ENCODE data around the gene CCDC174. TPM values are rescaled to one million over a fixed set of nuclear protein-coding genes. Genes with fewer than 3 reads are reported as not detected.
"Not testable (repeated sequence)": the region's sequence is repeated elsewhere in the genome, so short reads cannot be mapped to it uniquely, and the experiment has no call there.

The CCDC174 gene
- total RNA-seq, result 10 to 100 TPM; 21.7 to 27.0 TPM

DNA sequence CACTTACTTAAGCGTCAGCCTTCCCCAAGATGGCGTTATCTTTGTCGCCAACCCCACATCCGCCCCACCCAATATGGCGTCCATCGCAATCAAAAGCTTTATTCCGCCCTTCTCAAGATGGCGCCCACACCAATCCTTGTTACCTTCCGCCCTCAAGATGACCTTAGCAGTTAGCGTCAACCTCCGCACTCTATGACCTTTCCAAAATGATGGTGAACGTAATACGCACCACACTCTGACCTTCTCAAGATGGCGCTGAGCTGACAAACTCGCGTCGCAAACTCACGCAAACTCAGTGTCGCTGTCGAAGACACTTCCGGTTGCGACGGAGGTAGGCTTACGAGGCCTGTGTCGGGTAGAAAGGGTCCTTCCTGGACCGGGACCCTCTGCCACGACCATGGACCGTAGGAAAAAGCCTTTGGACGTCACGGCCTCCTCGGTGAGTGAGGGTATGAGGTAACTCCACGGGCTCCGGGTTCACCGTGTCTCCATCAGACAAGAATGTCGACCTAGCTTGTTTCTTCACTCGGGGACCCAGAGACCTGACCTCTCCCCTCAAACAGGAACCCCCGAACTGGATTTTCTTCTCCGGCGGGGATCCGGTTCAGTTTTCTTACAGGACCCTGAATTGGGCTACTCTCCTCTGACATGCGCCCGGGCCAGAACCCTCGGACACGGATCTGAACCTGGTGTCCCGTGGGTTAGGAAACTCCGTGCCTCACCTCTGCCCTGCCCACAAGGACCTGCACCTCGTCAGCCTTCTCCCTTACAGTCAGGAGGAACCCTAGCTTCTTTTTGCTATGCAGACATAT, at the start of gene CCDC174:
TSS of gene CCDC174 (plus strand) at position 323 of the 812 bp plus-strand sequence. CDS start at position 398, 75 bp downstream.
- H3K4me1 Mint-ChIP-seq (ENCODE audit: low read depth in 2 of 2), result peaks cover 30 to 38% of the 10 kb centered on the region in 2 donors
- no peaks in the 10 kb centered on the region for H3K9me3 Mint-ChIP-seq
- H3K36me3 Mint-ChIP-seq, result peaks cover 17% of the 10 kb centered on the region
- no peaks in the 10 kb centered on the region for H3K27me3 Mint-ChIP-seq
- peak within 1 kb of the TSS; percentile 100 for H3K4me3 Mint-ChIP-seq
- peak within 1 kb of the TSS; percentile 95 to 97 for H3K27ac Mint-ChIP-seq
- ATAC-seq, result peak; percentile 100
- peak; percentile 95 for DNase-seq (ENCODE audit: low spot score)

DNA sequence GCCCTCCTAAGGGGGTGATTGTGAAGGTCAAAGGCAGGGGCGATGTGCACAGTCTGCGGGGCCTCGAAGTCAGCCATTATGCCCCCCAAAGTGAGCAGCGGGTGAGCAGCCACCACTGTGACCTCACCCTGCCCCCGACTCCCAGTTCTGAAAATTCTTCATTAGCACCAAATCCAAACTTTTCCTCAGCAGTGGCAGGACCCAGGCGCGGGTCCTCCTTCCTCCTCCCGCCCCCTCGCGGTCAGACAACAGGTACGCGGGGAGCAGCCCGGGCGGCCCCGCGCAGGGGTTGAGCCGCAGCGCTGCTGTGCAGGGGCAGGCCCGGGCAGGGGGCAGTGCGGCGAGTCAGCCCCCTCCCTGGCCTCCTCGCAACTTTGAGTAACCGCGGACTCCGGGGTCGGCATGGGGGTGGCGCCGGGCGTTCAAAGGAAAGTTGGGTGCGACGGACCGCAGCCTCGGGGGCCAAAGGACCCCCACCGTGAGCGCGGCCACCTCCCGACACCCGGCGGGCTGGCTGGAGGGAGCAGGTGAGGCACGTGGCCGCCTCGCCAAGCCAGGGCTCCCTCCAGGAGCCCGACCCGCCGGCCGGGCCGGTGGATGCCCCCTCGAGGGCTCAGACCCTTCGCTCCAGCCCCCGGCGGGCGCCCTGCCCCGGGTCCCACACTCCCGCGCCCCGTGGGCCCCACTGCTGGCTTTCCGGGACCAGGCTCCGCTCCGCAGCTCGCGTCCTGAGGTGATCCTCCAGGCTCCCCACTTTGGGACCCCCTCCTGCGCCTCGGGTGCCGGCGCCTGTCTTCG, 49.4 kb upstream of the CCDC174 start:
- DNase-seq (ENCODE audit: low spot score) (no peak), ATAC-seq (no peak)
- peaks cover 16% of the 10 kb centered on the region for H3K36me3 Mint-ChIP-seq
- peaks cover 14% of the 10 kb centered on the region for H3K9me3 Mint-ChIP-seq
- H3K4me1 Mint-ChIP-seq (ENCODE audit: low read depth in 2 of 2), result peaks cover 5 to 9% of the 10 kb centered on the region in 2 donors
- H3K27me3 Mint-ChIP-seq, result peaks cover 48 to 71% of the 10 kb centered on the region in 2 donors
- no peak overlapping the region for H3K27ac Mint-ChIP-seq
- H3K4me3 Mint-ChIP-seq, result no peak overlapping the region

DNA sequence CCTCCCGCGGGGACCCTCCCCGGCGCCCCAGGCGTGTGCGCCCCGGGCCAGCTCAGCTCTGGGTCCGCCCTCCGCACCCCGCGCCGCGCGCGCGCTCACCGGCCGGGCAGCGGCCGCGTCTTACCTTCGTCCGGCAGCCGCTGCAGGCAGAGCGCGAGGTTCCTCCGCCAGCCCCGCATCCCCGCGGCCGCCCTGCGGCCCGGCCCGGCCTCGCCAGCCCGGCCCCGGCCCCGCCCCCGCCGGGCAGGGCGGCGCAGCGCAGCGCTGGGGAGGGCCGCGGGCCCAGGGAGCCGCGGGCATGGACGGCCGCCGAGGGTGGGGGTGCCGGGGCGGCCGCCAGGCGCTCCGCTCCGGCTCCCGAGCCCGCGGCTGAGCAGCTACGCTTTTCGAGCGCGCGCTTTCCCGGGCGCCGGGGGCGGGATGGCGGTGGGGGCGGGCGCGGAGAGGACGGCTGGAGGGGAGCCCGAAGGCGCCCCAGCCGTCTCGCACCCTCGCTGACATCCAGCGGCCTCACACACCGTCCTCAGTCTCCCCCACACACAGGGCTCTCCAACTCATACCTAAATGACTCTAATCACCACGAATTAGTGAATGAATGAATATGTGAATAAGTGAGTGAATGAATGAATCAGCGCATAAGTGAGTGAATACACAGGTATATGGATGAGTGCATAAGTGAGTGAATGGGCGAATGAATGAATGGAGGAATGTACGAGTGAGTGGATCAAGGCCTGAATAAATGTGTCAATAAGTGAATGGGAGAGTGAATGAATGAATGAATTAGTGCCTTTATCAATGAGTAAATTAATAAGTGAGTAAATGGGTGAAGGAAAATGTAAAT, 48.5 kb upstream of the CCDC174 start:
- peaks cover 5 to 9% of the 10 kb centered on the region in 2 donors for H3K4me1 Mint-ChIP-seq (ENCODE audit: low read depth in 2 of 2)
- peaks cover 16% of the 10 kb centered on the region for H3K36me3 Mint-ChIP-seq
- no peak overlapping the region for H3K27ac Mint-ChIP-seq
- peak in 1 of 2 donors; percentile 5 for ATAC-seq
- peaks cover 48 to 68% of the 10 kb centered on the region in 2 donors for H3K27me3 Mint-ChIP-seq
- no peak overlapping the region for H3K4me3 Mint-ChIP-seq
- DNase-seq (ENCODE audit: low spot score), result no peak
- peaks cover 13% of the 10 kb centered on the region for H3K9me3 Mint-ChIP-seq

GRCh38 chr3:14605067-14605466, 46.5 kb upstream of the CCDC174 start:
- Mint-ChIP-seq H3K27me3 (peaks cover 36 to 52% of the 10 kb centered on the region in 2 donors), H3K36me3 (peaks cover 10% of the 10 kb centered on the region), H3K4me3 (no peak overlapping the region), H3K27ac (no peak overlapping the region), H3K4me1 (ENCODE audit: low read depth in 2 of 2) (no peaks in the 10 kb centered on the region), H3K9me3 (peaks cover 3% of the 10 kb centered on the region)
- no peak for ATAC-seq
- DNase-seq (ENCODE audit: low spot score), result no peak

DNA sequence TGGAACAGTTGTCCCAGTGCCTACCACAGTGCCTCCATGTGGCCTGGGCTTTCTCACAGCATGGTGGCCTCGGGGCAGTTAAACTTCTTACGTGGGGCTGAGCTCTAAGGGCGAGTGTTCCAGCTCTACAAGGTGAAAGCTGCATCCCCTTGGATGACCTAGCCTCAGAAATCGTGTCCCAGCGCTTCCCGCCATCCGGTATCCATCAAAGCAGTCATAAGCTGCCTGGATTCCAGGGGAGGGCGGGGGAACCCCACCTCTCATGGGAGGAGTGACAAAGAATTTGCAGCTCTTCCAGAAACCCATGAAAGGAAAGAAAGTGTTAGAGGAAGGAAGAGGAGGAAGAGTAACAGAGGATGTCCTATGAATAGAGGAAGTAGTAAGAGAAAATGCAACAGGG, 45.8 kb upstream of the CCDC174 start:
- Mint-ChIP-seq H3K4me3 (no peak overlapping the region), H3K4me1 (ENCODE audit: low read depth in 2 of 2) (no peaks in the 10 kb centered on the region), H3K27me3 (peaks cover 34 to 50% of the 10 kb centered on the region in 2 donors), H3K36me3 (peaks cover 10% of the 10 kb centered on the region), H3K9me3 (peaks cover 3% of the 10 kb centered on the region), H3K27ac (no peak overlapping the region)
- ATAC-seq (no peak), DNase-seq (ENCODE audit: low spot score) (no peak)

DNA sequence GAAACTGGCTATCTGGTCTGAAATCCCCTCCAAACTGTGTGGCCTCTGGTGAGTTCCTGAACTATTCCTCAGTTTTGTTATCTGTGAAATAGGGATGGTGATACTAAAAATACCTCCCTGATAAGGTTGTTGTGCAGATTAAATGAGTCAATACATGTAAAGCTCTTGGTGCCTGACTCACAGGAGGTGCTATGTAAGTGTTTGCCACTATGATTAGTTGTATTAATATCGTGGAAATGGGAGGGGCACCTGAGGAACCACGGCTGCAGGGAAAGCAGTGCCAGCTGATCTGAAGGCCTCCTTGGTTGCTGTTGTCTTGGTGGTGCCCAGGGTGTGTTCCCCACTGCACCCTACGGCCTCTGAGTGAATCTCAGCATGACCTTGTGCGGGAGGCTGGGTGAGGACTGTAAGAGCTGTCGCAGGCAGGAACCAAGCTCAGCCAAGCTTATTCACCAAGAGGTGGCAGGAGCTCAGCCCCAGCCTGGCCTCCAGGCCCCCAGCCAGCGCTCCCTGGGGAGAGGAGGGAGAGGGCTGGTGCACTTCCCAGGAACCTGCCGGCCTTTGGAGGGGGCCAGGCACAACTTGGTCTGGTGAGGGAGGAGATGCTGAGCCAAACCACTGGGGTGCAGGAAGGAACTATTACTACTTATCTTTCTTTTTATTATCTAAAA, 44.8 kb upstream of the CCDC174 start:
- Mint-ChIP-seq H3K27ac (no peak overlapping the region), H3K4me1 (ENCODE audit: low read depth in 2 of 2) (no peaks in the 10 kb centered on the region), H3K4me3 (no peak overlapping the region), H3K9me3 (peaks cover 3% of the 10 kb centered on the region), H3K27me3 (peaks cover 28 to 45% of the 10 kb centered on the region in 2 donors), H3K36me3 (peaks cover 10% of the 10 kb centered on the region)
- ATAC-seq (peak in 1 of 2 donors; percentile 29), DNase-seq (ENCODE audit: low spot score) (no peak)

DNA sequence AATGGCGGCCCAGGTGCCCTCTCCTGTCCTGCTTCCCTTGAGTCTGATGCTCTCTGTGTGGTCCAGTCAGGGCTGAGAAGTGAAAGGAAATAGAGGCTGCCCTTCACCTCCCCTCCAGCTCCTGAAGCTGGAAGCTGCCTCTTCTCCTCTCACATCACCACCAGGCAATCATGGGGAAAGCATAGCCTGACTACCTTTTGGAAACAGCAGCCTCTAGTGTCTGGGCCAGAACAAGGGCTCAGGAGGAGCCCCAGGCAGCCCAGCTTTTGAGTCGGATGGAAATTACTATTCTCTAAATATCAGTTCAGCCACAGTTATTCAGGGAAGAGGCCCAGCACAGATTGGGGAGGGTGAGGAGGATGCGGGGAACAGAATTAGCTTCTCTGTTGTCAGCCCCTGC, 43.3 kb upstream of the CCDC174 start:
- Mint-ChIP-seq H3K9me3 (peaks cover 2% of the 10 kb centered on the region), H3K27ac (no peak overlapping the region)
- DNase-seq (ENCODE audit: low spot score), result no peak

GRCh38 chr3:14609058-14609457, 42.5 kb upstream of the CCDC174 start:
- H3K9me3 Mint-ChIP-seq; H3K4me1 Mint-ChIP-seq (ENCODE audit: low read depth in 2 of 2); ATAC-seq; H3K4me3 Mint-ChIP-seq; DNase-seq (ENCODE audit: low spot score); H3K27ac Mint-ChIP-seq; H3K36me3 Mint-ChIP-seq: not testable (repeated sequence)
- H3K27me3 Mint-ChIP-seq, result peaks cover 31 to 49% of the 10 kb centered on the region in 2 donors

More for the DNA sequence above, 43.3 kb upstream of the CCDC174 start:
- no peaks in the 10 kb centered on the region for H3K4me1 Mint-ChIP-seq (ENCODE audit: low read depth in 2 of 2)
- no peak for ATAC-seq
- peaks cover 33 to 49% of the 10 kb centered on the region in 2 donors for H3K27me3 Mint-ChIP-seq
- H3K4me3 Mint-ChIP-seq, result no peak overlapping the region
- peaks cover 6% of the 10 kb centered on the region for H3K36me3 Mint-ChIP-seq

DNA sequence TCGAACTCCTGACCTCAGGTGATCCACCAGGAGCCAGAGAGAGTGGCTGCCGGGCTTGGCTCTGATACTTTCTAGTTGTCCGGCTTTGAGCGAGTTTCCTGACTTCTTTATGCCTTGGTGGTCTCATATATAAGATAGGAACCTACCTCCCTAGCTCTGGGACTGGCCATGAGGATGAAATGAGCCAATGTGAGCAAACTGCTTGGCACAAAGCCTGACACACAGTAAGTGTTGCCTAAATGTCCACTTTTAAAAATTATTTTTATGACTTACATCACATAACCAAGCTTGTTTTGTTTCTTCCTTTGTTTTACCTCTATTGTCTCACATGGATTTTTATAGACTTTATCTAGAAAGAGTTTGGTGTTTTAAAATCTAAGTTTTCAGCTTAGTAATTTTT, 42.1 kb upstream of the CCDC174 start:
- no peak for DNase-seq (ENCODE audit: low spot score)
- peaks cover 31 to 51% of the 10 kb centered on the region in 2 donors for H3K27me3 Mint-ChIP-seq
- H3K4me3 Mint-ChIP-seq, result no peak overlapping the region
- no peaks in the 10 kb centered on the region for H3K36me3 Mint-ChIP-seq
- no peaks in the 10 kb centered on the region for H3K4me1 Mint-ChIP-seq (ENCODE audit: low read depth in 2 of 2)
- H3K27ac Mint-ChIP-seq, result no peak overlapping the region
- no peak for ATAC-seq
- H3K9me3 Mint-ChIP-seq, result no peaks in the 10 kb centered on the region

GRCh38 chr3:14609941-14610340, 41.6 kb upstream of the CCDC174 start:
- DNase-seq (ENCODE audit: low spot score) (no peak), ATAC-seq (no peak)
- no peak overlapping the region for H3K4me3 Mint-ChIP-seq
- H3K27ac Mint-ChIP-seq, result no peak overlapping the region
- H3K9me3 Mint-ChIP-seq, result no peaks in the 10 kb centered on the region
- no peaks in the 10 kb centered on the region for H3K4me1 Mint-ChIP-seq (ENCODE audit: low read depth in 2 of 2)
- no peaks in the 10 kb centered on the region for H3K36me3 Mint-ChIP-seq
- H3K27me3 Mint-ChIP-seq, result peaks cover 31 to 50% of the 10 kb centered on the region in 2 donors

DNA sequence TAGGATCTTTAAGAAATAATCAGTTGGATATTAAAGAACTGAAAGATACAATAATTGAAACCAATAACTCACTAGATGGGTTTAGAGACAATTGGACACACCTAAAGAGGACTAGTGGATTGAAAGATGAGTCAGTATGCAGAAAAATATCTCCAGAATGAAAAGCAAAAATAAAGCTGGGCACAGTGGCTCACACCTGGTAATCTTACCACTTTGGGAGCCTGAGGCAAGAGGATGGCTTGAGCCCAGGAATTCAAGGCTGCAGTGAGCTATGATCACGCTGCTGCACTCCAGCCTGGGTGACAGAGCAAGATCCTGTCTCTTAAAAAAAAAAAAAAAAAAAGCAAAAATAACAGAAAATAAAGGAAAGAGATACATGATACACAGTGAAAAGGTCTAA, 37.4 kb upstream of the CCDC174 start:
- H3K4me1 Mint-ChIP-seq (ENCODE audit: low read depth in 2 of 2), result no peaks in the 10 kb centered on the region
- DNase-seq (ENCODE audit: low spot score) (no peak), ATAC-seq (no peak)
- no peaks in the 10 kb centered on the region for H3K9me3 Mint-ChIP-seq
- H3K27ac Mint-ChIP-seq, result no peak overlapping the region
- no peaks in the 10 kb centered on the region for H3K36me3 Mint-ChIP-seq
- H3K27me3 Mint-ChIP-seq, result peaks cover 31 to 51% of the 10 kb centered on the region in 2 donors
- no peak overlapping the region for H3K4me3 Mint-ChIP-seq

GRCh38 chr3:14614862-14615261, 36.7 kb upstream of the CCDC174 start:
- Mint-ChIP-seq H3K27me3 (peaks cover 34 to 52% of the 10 kb centered on the region in 2 donors), H3K4me3 (no peak overlapping the region), H3K36me3 (no peaks in the 10 kb centered on the region), H3K27ac (no peak overlapping the region), H3K4me1 (ENCODE audit: low read depth in 2 of 2) (no peaks in the 10 kb centered on the region), H3K9me3 (no peaks in the 10 kb centered on the region)
- ATAC-seq, result no peak
- DNase-seq (ENCODE audit: low spot score), result no peak
